K562 (cell line): ENCODE data around the gene PLXNB2. TPM values are rescaled to one million over a fixed set of nuclear protein-coding genes. Genes with fewer than 3 reads are reported as not detected.

Source experiments
- CBX1 ChIP-seq: sonication (generic); IDR thresholded peaks from 2 replicates; pipeline ENCODE4 v1.6.1; 2016; ENCODE audit warnings: antibody characterized with exemption, low read depth, mild to moderate bottlenecking
- E2F6 ChIP-seq, 2 experiments: IDR thresholded peaks; 2 replicates each; pipeline ENCODE4 v1.6.1; 2011; ENCODE audit warnings: borderline replicate concordance in 1 of 2, control low read depth in 1 of 2, low read depth in 1 of 2, low read length in 1 of 2, mild to moderate bottlenecking in 1 of 2, mixed read lengths in 1 of 2, moderate library complexity in 1 of 2; ENCODE audit not compliant: insufficient read depth in 1 of 2, insufficient read length in 1 of 2, poor library complexity in 1 of 2, severe bottlenecking in 1 of 2; ENCODE audit errors: extremely low read depth in 1 of 2
- ESRRA ChIP-seq: fragments of 450-650 bp; IDR thresholded peaks from 2 replicates; pipeline ENCODE4 v1.6.1; 2014; ENCODE audit warnings: low read depth, mild to moderate bottlenecking, moderate library complexity, borderline replicate concordance
- FOXP1 ChIP-seq: sonication (generic); formaldehyde crosslinking; IDR thresholded peaks from 2 replicates; pipeline ENCODE4 v1.8.0; 2022; ENCODE audit warnings: mild to moderate bottlenecking, missing genetic modification reagents
- GABPB1 ChIP-seq: sonication (generic); formaldehyde crosslinking; IDR thresholded peaks from 2 replicates; pipeline ENCODE4 v1.8.0; 2022; ENCODE audit warnings: mild to moderate bottlenecking, missing genetic modification reagents
- GATAD2B ChIP-seq: fragments of 450-650 bp; IDR thresholded peaks from 2 replicates; pipeline ENCODE4 v1.6.1; 2017; ENCODE audit warnings: mild to moderate bottlenecking, borderline replicate concordance
- GMEB1 ChIP-seq: fragments of 250-450 bp; sonication (Bioruptor Pico); IDR thresholded peaks from 2 replicates; pipeline ENCODE4 v1.4.0; 2020; ENCODE audit warnings: mild to moderate bottlenecking
- HDAC8 ChIP-seq: fragments of 450-650 bp; IDR thresholded peaks from 2 replicates; pipeline ENCODE4 v1.6.1; 2016; ENCODE audit warnings: mild to moderate bottlenecking, missing genetic modification characterization, moderate library complexity, missing compliant biosample characterization
- IRF2 ChIP-seq: sonication (generic); formaldehyde crosslinking; IDR thresholded peaks from 2 replicates; pipeline ENCODE4 v1.8.1; 2022; ENCODE audit warnings: mild to moderate bottlenecking, missing genetic modification reagents
- MAZ ChIP-seq, 2 experiments: fragments of 450-650 bp in 1 of 2; sonication (generic) in 1 of 2; formaldehyde crosslinking; IDR thresholded peaks in 1 of 2; conservative IDR thresholded peaks in 1 of 2; 2 replicates each; pipeline versions ENCODE4 v1.4.0 to v1.5.0; 2020; ENCODE audit warnings: mild to moderate bottlenecking in 1 of 2, missing genetic modification reagents in 1 of 2
- POLR2A ChIP-seq: fragments of 450-650 bp; conservative IDR thresholded peaks from 2 replicates; pipeline ENCODE4 v1.6.1; 2016
- SOX6 ChIP-seq: fragments of 450-650 bp; IDR thresholded peaks from 2 replicates; pipeline ENCODE4 v1.6.1; 2014; ENCODE audit warnings: mild to moderate bottlenecking
- SUPT5H ChIP-seq: fragments of 450-650 bp; IDR thresholded peaks from 2 replicates; pipeline ENCODE4 v1.6.1; 2016
- TBP ChIP-seq: optimal IDR thresholded peaks from 2 replicates; pipeline ENCODE3; 2011; ENCODE audit warnings: low read depth, low read length, improper control_type of control experiment
- TCF7L2 ChIP-seq: fragments of 150-350 bp; IDR thresholded peaks from 2 replicates; pipeline ENCODE4 v1.6.1; 2016; ENCODE audit warnings: low read depth, mild to moderate bottlenecking, low read length, moderate library complexity
- ZSCAN29 ChIP-seq: fragments of 450-650 bp; IDR thresholded peaks from 2 replicates; pipeline ENCODE4 v1.6.1; 2017
- polyA plus RNA-seq, 8 experiments: library from polyadenylated mRNA; depleted of rRNA in 4 of 8; stranded (reverse) in 5 of 8; unstranded in 3 of 8; fragments of >200 nt; fragmentation: Nextera tagmentation in 2 of 8; fragmentation: Illumina TruSeq in 1 of 8; extraction: Ambion mirVana in 2 of 8; extraction: Trizol in 1 of 8; gene quantifications; 2 replicates each; pipeline versions ENCODE4 v1.2.1 to v1.2.3, GENCODE V29; 2011 to 2014; ENCODE audit warnings: inconsistent platforms in 1 of 8, missing spikeins in 1 of 8
- total RNA-seq, 7 experiments: library from RNA; depleted of rRNA in 6 of 7; stranded (reverse); fragments of >200 nt in 6 of 7; fragmentation: Illumina TruSeq in 2 of 7; extraction: Trizol in 2 of 7; gene quantifications; 2 replicates each; pipeline versions ENCODE4 v1.2.1 to v1.2.3, GENCODE V29; 2011 to 2021; ENCODE audit warnings: low replicate concordance in 1 of 7
- TF ChIP-seq, protein P1 (sequence below): sonication (generic); formaldehyde crosslinking; IDR thresholded peaks from 2 replicates; pipeline ENCODE4 v1.8.1; 2023; ENCODE audit warnings: mild to moderate bottlenecking, missing genetic modification reagents
- TF ChIP-seq, protein P2 (sequence below): sonication (generic); formaldehyde crosslinking; IDR thresholded peaks from 2 replicates; pipeline ENCODE4 v1.8.1; 2023; ENCODE audit warnings: mild to moderate bottlenecking, missing genetic modification reagents
- TF ChIP-seq, protein P3 (sequence below): fragments of 150-350 bp; conservative IDR thresholded peaks from 2 replicates; pipeline ENCODE4 v1.6.1; 2014; ENCODE audit warnings: low read length

Gene PLXNB2
- total and polyA plus RNA-seq, 9 of the 15 experiments (the other 6 are each of a cell fraction or from before 2014, with no cell fraction given), result 0.15 to 45.1 (median 13.6) TPM

DNA sequence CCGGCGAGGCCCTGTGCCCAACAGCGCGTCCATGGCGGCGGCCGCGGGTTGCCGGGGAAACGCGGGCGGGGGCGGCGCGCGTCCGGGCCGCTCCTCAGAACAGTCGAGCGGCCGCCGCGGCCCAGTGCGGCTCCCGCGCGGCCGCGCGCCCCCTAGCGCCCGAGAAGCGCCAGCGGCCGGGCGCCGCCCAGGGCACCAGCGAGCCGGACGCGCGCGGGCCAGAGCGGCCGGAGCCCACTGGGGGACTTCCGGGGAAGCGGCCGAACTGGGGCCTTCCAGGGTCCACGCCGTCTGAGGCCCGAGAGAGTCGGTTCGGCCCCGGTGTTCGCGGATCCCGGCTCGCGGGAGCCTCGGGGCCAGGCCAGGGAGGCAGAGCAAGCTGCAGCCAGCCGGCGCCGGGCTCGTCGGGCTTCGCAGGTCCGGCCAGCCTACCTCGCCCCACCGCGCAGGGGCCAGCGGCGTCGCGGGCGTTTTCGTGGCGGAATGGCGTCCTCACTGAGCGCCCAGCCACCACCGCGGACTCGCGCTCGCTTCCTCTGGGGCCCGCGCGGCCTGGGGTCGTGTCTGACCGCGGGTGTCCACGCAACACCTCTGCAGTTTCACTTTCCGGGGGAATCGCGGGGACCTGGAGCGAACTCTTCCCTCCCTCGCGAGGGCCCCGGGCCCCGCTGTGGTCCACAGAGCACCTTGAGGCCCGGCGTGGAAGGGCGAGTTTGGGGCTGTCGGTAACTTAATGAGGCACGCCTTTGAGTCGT lies 19.7 kb upstream of the PLXNB2 start, which contains the start of gene DENND6B (continued):
- TF ChIP-seq GABPB1 (CRISPR knock-in tag), result peak; percentile 87
- no peak for TF ChIP-seq CBX1
- 0 out of 2 replicates have a peak, but pooled peaks have one; percentile 32 for TF ChIP-seq IRF2 (CRISPR knock-in tag)
- TF ChIP-seq HDAC8 (tag), result 0 out of 2 replicates have a peak, but pooled peaks have one; percentile 27
- peak; percentile 31 to 70 for TF ChIP-seq E2F6 (IDR thresholded peaks at IDR 0.05; ENCODE audit: borderline replicate concordance in 1 of 2, extremely low read depth in 1 of 2, insufficient read depth in 1 of 2, insufficient read length in 1 of 2, low read depth in 1 of 2, low read length in 1 of 2, poor library complexity in 1 of 2, severe bottlenecking in 1 of 2)
- peak; percentile 46 to 74; a peak in 3 of 4 replicates for TF ChIP-seq MAZ (CRISPR knock-in tag; conservative IDR thresholded peaks at IDR 0.05 in 1 of 2, IDR thresholded peaks at IDR 0.05 in 1 of 2)
- peak; percentile 34; the same call in 1 of the 2 replicates for TF ChIP-seq ESRRA
- TF ChIP-seq TBP, result peak; percentile 48
- TF ChIP-seq GATAD2B, result peak; percentile 74; the same call in 1 of the 2 replicates
- TF ChIP-seq GMEB1, result peak; percentile 2; the same call in 1 of the 2 replicates
- no peak for TF ChIP-seq TCF7L2
- TF ChIP-seq, protein P1, sequence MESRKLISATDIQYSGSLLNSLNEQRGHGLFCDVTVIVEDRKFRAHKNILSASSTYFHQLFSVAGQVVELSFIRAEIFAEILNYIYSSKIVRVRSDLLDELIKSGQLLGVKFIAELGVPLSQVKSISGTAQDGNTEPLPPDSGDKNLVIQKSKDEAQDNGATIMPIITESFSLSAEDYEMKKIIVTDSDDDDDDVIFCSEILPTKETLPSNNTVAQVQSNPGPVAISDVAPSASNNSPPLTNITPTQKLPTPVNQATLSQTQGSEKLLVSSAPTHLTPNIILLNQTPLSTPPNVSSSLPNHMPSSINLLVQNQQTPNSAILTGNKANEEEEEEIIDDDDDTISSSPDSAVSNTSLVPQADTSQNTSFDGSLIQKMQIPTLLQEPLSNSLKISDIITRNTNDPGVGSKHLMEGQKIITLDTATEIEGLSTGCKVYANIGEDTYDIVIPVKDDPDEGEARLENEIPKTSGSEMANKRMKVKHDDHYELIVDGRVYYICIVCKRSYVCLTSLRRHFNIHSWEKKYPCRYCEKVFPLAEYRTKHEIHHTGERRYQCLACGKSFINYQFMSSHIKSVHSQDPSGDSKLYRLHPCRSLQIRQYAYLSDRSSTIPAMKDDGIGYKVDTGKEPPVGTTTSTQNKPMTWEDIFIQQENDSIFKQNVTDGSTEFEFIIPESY (CRISPR knock-in tag), result 0 out of 2 replicates have a peak, but pooled peaks have one; percentile 52
- TF ChIP-seq, protein P2, sequence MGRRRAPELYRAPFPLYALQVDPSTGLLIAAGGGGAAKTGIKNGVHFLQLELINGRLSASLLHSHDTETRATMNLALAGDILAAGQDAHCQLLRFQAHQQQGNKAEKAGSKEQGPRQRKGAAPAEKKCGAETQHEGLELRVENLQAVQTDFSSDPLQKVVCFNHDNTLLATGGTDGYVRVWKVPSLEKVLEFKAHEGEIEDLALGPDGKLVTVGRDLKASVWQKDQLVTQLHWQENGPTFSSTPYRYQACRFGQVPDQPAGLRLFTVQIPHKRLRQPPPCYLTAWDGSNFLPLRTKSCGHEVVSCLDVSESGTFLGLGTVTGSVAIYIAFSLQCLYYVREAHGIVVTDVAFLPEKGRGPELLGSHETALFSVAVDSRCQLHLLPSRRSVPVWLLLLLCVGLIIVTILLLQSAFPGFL, result 0 out of 2 replicates have a peak, but pooled peaks have one; percentile 28
- TF ChIP-seq POLR2A, result peak; percentile 72
- TF ChIP-seq SOX6, result no peak
- TF ChIP-seq, protein P3, sequence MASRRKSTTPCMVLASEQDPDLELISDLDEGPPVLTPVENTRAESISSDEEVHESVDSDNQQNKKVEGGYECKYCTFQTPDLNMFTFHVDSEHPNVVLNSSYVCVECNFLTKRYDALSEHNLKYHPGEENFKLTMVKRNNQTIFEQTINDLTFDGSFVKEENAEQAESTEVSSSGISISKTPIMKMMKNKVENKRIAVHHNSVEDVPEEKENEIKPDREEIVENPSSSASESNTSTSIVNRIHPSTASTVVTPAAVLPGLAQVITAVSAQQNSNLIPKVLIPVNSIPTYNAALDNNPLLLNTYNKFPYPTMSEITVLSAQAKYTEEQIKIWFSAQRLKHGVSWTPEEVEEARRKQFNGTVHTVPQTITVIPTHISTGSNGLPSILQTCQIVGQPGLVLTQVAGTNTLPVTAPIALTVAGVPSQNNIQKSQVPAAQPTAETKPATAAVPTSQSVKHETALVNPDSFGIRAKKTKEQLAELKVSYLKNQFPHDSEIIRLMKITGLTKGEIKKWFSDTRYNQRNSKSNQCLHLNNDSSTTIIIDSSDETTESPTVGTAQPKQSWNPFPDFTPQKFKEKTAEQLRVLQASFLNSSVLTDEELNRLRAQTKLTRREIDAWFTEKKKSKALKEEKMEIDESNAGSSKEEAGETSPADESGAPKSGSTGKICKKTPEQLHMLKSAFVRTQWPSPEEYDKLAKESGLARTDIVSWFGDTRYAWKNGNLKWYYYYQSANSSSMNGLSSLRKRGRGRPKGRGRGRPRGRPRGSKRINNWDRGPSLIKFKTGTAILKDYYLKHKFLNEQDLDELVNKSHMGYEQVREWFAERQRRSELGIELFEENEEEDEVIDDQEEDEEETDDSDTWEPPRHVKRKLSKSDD, result peak; percentile 93
- peak; percentile 45; the same call in 1 of the 2 replicates for TF ChIP-seq SUPT5H
- peak; percentile 36; the same call in 1 of the 2 replicates for TF ChIP-seq FOXP1
- peak; percentile 56 for TF ChIP-seq ZSCAN29
